Activated CD4-positive, alpha-beta T cell treated with anti-CD3 and anti-CD28 coated beads for 36 hours (primary cell): ENCODE measurements around the gene FAM131A. TPM values are rescaled to one million over a fixed set of nuclear protein-coding genes. Genes with fewer than 3 reads are reported as not detected.

Experiments used
- ATAC-seq: fragments of 200-7000 bp; cut with Tn5 transposase; one replicate; pipeline ENCODE4 v1.10.0; 2021; ENCODE audit warnings: mild to moderate bottlenecking, moderate library complexity
- CTCF ChIA-PET: fragments of 350-600 bp; sonication (Branson Sonifier 250); formaldehyde crosslinking; loops from one replicate; lab custom pipeline; 2021; ENCODE audit warnings: antibody characterized with exemption; lab: Charles Lee
- POLR2A ChIA-PET: fragments of 350-600 bp; sonication (Branson Sonifier 250); formaldehyde crosslinking; loops from one replicate; lab custom pipeline; 2021; ENCODE audit warnings: antibody characterized with exemption, inconsistent platforms; lab: Charles Lee
- DNase-seq: peaks from one replicate; pipeline ENCODE4 v3.0.0-alpha.2; 2020
- H3K27ac Mint-ChIP-seq: one replicate; pipeline ENCODE4 v1.8.0; 2021; ENCODE audit warnings: mixed read lengths
- H3K27me3 Mint-ChIP-seq: one replicate; pipeline ENCODE4 v1.8.0; 2021; ENCODE audit warnings: mixed read lengths
- H3K36me3 Mint-ChIP-seq: one replicate; pipeline ENCODE4 v1.8.0; 2021; ENCODE audit warnings: low read depth, mixed read lengths
- H3K4me1 Mint-ChIP-seq: one replicate; pipeline ENCODE4 v1.8.0; 2021; ENCODE audit warnings: mixed read lengths
- H3K4me3 Mint-ChIP-seq: one replicate; pipeline ENCODE4 v1.8.0; 2021; ENCODE audit warnings: mild to moderate bottlenecking, moderate library complexity, mixed read lengths
- H3K9me3 Mint-ChIP-seq: one replicate; pipeline ENCODE4 v1.8.0; 2021; ENCODE audit warnings: low read depth, mixed read lengths
- intact Hi-C, 2 experiments: fragments of 100-400 bp; cut with DNase I in 1 of 2; cut with micrococcal nuclease in 1 of 2; formaldehyde crosslinking; loops; one replicate each; pipeline versions ENCODE4 v1.14.2 to v1.15.1; 2022 to 2024; cut with DNase I, micrococcal nuclease
- total RNA-seq, 2 experiments: library from RNA; stranded (reverse); gene quantifications; one replicate each; pipeline ENCODE4 v1.2.3, GENCODE V29; 2021

Gene FAM131A
- total RNA-seq, 2 experiments from 2014 or later = 3.7 to 4.5 TPM

DNA sequence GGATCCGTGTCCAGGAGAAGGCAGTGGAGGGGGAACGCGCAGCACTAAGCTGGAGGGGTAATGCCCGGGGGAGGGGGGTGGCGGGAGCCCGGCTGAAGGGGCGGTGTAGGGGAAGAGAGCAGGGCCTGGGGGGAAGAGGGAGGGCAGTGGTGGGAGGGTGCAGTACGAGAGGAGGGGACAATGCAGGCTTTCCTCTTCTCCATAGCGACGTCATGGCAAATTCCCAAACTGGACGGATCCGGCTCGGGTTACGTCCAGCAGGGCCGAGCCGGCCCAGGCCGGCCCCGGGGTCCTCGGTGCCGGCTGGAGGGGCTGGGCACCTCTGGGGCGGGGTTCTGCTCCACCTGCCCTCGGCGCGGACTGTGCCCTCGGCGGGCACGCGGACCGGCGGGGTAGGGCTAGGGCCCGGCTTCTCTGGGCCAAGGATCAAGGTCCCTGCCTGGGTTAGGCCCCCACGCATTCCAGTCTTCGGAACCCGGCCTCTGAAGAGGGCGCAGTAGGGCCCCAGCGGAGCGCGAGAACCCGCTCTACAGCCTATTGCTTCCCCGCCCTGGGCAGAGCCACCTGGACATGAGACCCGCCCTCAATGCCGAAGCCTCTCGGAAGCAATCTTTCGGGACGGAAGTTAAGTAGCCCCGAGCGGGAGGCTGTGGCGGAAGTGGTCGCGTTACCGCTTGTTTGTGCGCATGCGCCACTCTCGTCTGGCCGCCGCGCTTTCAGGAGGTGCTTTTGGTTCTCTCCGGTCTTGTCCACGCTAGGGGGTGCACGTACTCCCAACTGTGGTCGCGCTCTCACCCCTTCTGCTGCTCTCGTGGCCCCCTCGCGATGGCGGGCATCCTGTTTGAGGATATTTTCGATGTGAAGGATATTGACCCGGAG, 25.5 kb downstream of the FAM131A start:
- POLR2A ChIA-PET = interaction anchor here (0.6 kb wide), 1 partner anchor 28 kb away, joined by 4 read pairs; no protein-coding TSS in a partner anchor
- Mint-ChIP-seq H3K27ac (peak overlapping the region; percentile 98), H3K4me3 (peak overlapping the region; percentile 98), H3K4me1 (peaks cover 30% of the 10 kb centered on the region), H3K9me3 (no peaks in the 10 kb centered on the region), H3K36me3 (peaks cover 38% of the 10 kb centered on the region), H3K27me3 (no peaks in the 10 kb centered on the region)
- CTCF ChIA-PET = interaction anchor here (0.7 to 1.8 kb wide), 8 partner anchors 9 to 178 kb away, joined by 3 to 9 read pairs (median 4); partner anchors contain the start of gene FAM131A
- DNase-seq (peak; percentile 97), ATAC-seq (peak; percentile 91)
- intact Hi-C loops = loop anchor here (1.0 to 5.0 kb wide), 13 partner anchors 28 to 919 kb away; partner anchors contain the start of genes ALG3 (in 2 of the 2), EIF4G1 (in 2 of the 2), PSMD2 (in 2 of the 2) and VPS8 (in 2 of the 2)

DNA sequence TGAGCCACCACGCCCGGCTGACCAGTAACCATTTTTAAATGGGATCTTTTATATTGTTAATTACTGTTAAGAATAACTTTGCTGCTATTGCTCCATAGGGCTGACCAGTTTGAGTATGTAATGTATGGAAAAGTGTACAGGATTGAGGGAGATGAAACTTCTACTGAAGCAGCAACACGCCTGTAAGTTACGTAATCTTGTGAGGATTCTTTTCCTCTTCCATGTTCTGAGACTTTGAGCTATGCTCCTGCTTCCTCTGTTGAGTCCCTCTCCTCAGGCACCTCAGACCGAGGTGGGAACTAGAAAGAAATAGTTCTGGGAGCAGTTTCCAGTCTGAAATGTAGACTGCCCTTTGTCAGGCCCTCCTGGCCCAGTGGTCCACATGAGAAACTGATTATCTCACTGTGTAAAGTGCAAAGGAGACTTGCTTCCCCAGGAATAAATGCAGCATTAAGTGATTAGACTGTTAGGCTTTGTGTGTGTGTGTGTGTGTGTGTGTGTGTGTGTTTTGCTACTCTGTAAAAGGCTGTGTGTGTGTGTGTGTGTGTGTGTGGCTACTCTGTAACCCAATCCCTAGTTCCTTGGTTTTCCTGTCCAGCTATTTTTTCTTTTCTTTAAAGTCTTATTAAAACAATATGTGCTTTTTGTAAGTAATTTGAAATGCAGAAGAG, 29.4 kb downstream of the FAM131A start:
- ATAC-seq (no peak), DNase-seq (no peak)
- peaks cover 53% of the 10 kb centered on the region for H3K36me3 Mint-ChIP-seq
- H3K4me1 Mint-ChIP-seq = peaks cover 31% of the 10 kb centered on the region
- no peak overlapping the region for H3K4me3 Mint-ChIP-seq
- intact Hi-C loops = no loop called here
- ChIA-PET CTCF (interaction anchor here (0.7 kb wide), 1 partner anchor 14 kb away, joined by 3 read pairs; no protein-coding TSS in a partner anchor), POLR2A (interaction anchor here (0.7 to 1.1 kb wide), 2 partner anchors 18 to 41 kb away, joined by 3 to 4 read pairs; no protein-coding TSS in a partner anchor)
- H3K27me3 Mint-ChIP-seq = no peaks in the 10 kb centered on the region
- peak overlapping the region; percentile 19 for H3K27ac Mint-ChIP-seq
- H3K9me3 Mint-ChIP-seq = no peaks in the 10 kb centered on the region

DNA sequence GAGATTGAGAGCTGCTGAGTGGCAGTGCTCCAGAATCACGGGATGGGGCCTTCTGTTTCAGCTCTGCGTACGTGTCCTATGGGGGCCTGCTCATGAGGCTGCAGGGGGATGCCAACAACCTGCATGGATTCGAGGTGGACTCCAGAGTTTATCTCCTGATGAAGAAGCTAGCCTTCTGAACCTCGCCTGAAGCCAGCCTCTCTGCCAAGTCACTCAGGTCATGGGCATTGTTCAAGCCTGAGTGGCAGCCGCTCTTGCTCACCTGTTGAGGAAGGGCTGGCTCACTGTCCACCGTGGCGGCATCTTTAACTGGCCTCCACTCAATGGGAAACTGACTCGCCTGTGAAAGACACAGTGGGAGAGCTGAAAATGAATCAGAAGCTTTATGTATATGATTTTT, 30.7 kb downstream of the FAM131A start:
- CTCF ChIA-PET = interaction anchor here (0.6 to 6.3 kb wide), 3 partner anchors 146 to 197 kb away, joined by 3 to 128 read pairs (median 6); no protein-coding TSS in a partner anchor
- POLR2A ChIA-PET = interaction anchor here (0.6 kb wide), 1 partner anchor 25 kb away, joined by 3 read pairs; no protein-coding TSS in a partner anchor
- Mint-ChIP-seq H3K4me1 (peaks cover 32% of the 10 kb centered on the region), H3K27me3 (no peaks in the 10 kb centered on the region), H3K9me3 (no peaks in the 10 kb centered on the region), H3K36me3 (peaks cover 53% of the 10 kb centered on the region), H3K4me3 (no peak overlapping the region), H3K27ac (peak overlapping the region; percentile 7)
- DNase-seq (no peak), ATAC-seq (no peak)
- intact Hi-C loops = no loop called here

DNA sequence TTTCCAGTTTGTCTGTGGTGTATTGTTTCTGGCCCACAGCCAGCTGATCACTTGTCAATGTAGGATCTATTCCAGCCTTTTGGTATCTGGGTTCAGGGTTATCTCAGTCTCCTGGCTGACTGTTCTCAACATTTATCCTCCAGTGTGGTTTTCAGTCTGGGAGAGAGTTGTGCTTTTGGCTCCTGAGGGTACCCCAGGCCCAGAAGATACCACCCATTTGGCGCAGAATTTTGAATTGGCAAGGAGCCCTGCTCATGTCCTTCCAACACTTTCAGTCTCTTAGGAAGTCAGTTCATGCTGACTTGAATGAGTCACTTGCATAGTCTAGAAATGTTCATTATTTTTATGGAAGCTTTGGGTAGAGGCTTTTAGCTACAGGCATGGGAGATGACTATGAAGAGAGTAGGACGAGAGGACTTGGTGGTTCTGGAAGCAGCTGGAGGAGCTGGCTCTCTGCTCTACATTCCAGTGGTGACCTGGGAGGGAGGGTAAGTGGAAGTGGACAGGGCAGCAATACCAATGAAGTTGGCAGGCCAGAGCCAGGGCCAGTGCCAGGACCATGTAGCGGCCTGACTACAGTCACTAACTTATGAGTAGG, 31.3 kb downstream of the FAM131A start:
- CTCF ChIA-PET = interaction anchor here (0.6 to 6.3 kb wide), 4 partner anchors 145 to 396 kb away, joined by 3 to 128 read pairs (median 4); no protein-coding TSS in a partner anchor
- no peak overlapping the region for H3K4me3 Mint-ChIP-seq

DNA sequence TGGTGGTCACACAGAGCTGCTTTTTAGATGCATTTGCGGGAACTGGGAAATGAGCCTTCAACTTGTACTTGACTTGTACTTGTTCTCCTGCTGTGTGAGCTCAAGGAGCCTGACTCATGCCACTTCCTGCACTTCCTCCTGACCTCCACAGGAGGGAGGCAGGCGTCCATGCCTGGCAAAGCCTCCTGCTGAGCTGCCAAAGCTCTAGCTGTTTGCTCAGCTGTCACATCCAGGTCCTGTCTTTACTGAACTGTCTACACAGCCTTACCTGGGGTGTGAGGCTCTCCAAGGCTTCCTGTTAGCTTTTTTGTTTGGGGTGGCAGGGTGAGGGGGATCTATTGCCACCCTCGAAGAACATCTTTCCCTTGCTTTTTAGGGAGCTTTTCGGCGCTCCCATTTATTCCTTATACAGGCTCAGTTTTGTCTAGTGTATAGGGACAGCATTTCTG, 34.2 kb downstream of the FAM131A start:
- peak; percentile 95 for ATAC-seq
- Mint-ChIP-seq H3K9me3 (no peaks in the 10 kb centered on the region), H3K4me1 (peaks cover 16% of the 10 kb centered on the region), H3K36me3 (peaks cover 26% of the 10 kb centered on the region), H3K4me3 (no peak overlapping the region), H3K27me3 (peaks cover 3% of the 10 kb centered on the region), H3K27ac (no peak overlapping the region)
- DNase-seq = peak; percentile 81
- intact Hi-C loops = loop anchor here (1.0 to 5.0 kb wide), 4 partner anchors 46 to 170 kb away; no protein-coding TSS in a partner anchor
- ChIA-PET CTCF (interaction anchor here (0.6 to 6.3 kb wide), 48 partner anchors 8 to 1349 kb away, joined by 3 to 128 read pairs (median 4); partner anchors contain the start of genes ABCC5, CHRD, DVL3 and EPHB3), POLR2A (interaction anchor here (0.7 to 0.8 kb wide), 2 partner anchors 142 to 470 kb away, joined by 3 read pairs; no protein-coding TSS in a partner anchor)

More for the DNA sequence above, 31.3 kb downstream of the FAM131A start:
- no peaks in the 10 kb centered on the region for H3K27me3 Mint-ChIP-seq
- H3K4me1 Mint-ChIP-seq = peaks cover 32% of the 10 kb centered on the region
- DNase-seq (no peak), ATAC-seq (no peak)
- H3K36me3 Mint-ChIP-seq = peaks cover 47% of the 10 kb centered on the region
- POLR2A ChIA-PET = interaction anchor here (0.6 to 0.8 kb wide), 2 partner anchors 26 to 105 kb away, joined by 3 read pairs; no protein-coding TSS in a partner anchor
- H3K27ac Mint-ChIP-seq = peak overlapping the region; percentile 7
- no peaks in the 10 kb centered on the region for H3K9me3 Mint-ChIP-seq
- intact Hi-C loops = no loop called here

DNA sequence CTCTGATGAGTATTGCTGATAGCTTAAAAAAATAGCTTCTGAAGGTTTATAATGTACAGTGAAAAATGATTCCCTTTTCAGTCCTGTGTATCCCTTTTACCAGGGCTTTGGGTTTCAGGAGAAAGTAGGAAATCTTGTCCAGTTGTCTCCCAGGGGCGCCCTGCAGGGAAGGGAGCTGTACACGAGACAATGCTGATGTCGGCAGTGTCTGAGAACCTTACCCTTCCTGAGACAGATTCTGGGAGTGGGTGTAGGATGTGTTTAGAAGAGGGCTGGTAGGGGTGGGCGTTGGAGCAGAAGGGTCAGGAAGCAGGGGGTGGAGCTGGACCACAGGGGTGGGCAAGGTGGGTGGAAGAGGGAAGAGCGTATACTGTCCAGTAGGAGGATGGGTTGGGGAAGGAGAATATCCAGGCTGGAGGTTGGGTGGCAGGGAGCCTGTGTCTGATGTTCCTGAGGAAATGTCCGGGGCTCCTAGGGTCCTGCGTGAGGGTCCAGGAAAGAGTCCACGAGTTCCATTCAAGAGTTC, 35.0 kb downstream of the FAM131A start:
- no peaks in the 10 kb centered on the region for H3K9me3 Mint-ChIP-seq
- H3K4me3 Mint-ChIP-seq = no peak overlapping the region
- H3K27me3 Mint-ChIP-seq = peaks cover 5% of the 10 kb centered on the region
- intact Hi-C loops = loop anchor here in 1 of 2 experiments (5.0 kb wide), 1 partner anchor 95 kb away; no protein-coding TSS in a partner anchor
- no peak for DNase-seq
- no peak overlapping the region for H3K27ac Mint-ChIP-seq
- H3K4me1 Mint-ChIP-seq = peaks cover 11% of the 10 kb centered on the region
- H3K36me3 Mint-ChIP-seq = peaks cover 18% of the 10 kb centered on the region
- POLR2A ChIA-PET = no interaction called here
- CTCF ChIA-PET = interaction anchor here (0.6 to 6.3 kb wide), 38 partner anchors 8 to 488 kb away, joined by 3 to 128 read pairs (median 5); partner anchors contain the start of genes CHRD, EPHB3 and PARL
- ATAC-seq = no peak

DNA sequence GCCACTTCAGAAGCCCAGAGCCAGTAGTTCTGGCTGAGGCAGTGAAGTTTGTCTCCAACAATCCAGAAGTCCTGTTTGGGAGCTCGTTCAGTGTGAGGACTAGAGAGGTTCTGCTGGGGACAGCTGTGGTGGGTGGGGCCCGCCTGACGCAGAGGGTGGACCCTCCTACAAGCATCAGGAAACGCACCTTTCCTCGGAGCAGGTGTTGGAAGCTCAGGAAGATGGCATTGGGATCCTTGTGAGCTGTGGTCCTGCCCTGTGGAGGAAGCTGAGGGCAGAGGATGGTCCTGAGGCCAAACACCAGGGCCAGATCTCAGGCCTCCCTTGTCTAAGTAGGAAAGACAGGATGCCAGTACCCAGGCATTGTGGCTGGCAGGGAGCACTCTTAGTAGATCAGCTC, 35.5 kb downstream of the FAM131A start:
- H3K36me3 Mint-ChIP-seq = peaks cover 14% of the 10 kb centered on the region
- ChIA-PET POLR2A (no interaction called here), CTCF (interaction anchor here (0.6 to 6.3 kb wide), 15 partner anchors 10 to 488 kb away, joined by 3 to 128 read pairs (median 4); partner anchors contain the start of gene PARL)
- H3K9me3 Mint-ChIP-seq = no peaks in the 10 kb centered on the region
- peaks cover 11% of the 10 kb centered on the region for H3K27me3 Mint-ChIP-seq
- intact Hi-C loops = loop anchor here in 1 of 2 experiments (5.0 kb wide), 1 partner anchor 94 kb away; no protein-coding TSS in a partner anchor
- H3K27ac Mint-ChIP-seq = no peak overlapping the region
- H3K4me1 Mint-ChIP-seq = peaks cover 8% of the 10 kb centered on the region
- ATAC-seq = no peak
- no peak overlapping the region for H3K4me3 Mint-ChIP-seq
- DNase-seq = no peak

DNA sequence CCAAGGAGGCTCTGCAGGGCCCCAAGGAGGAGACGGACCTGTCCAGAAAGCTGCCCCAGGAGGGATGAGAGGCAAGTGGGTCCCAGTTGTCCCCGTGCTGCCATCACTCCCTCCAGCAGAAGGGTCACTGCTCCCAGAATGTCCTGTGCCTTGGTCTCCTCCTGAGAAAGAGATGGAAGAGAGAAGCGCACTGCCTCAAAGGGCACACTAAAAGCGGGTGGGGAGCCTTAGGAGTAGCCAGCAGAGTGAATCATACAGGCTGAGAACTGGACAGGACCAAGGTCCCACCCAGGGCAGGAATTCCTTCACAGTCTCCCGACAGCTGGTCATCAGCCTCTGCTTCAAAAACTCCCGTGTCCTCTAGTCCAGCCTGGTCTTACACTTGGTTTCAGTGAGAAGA, 36.0 kb downstream of the FAM131A start:
- H3K9me3 Mint-ChIP-seq = no peaks in the 10 kb centered on the region
- peaks cover 11% of the 10 kb centered on the region for H3K36me3 Mint-ChIP-seq
- ATAC-seq (no peak), DNase-seq (no peak)
- intact Hi-C loops = loop anchor here in 1 of 2 experiments (5.0 kb wide), 1 partner anchor 94 kb away; no protein-coding TSS in a partner anchor
- H3K27ac Mint-ChIP-seq = no peak overlapping the region
- CTCF ChIA-PET = interaction anchor here (0.8 to 6.3 kb wide), 5 partner anchors 18 to 167 kb away, joined by 3 to 128 read pairs (median 7); no protein-coding TSS in a partner anchor
- peaks cover 15% of the 10 kb centered on the region for H3K27me3 Mint-ChIP-seq
- peaks cover 5% of the 10 kb centered on the region for H3K4me1 Mint-ChIP-seq
- no peak overlapping the region for H3K4me3 Mint-ChIP-seq
- POLR2A ChIA-PET = no interaction called here

DNA sequence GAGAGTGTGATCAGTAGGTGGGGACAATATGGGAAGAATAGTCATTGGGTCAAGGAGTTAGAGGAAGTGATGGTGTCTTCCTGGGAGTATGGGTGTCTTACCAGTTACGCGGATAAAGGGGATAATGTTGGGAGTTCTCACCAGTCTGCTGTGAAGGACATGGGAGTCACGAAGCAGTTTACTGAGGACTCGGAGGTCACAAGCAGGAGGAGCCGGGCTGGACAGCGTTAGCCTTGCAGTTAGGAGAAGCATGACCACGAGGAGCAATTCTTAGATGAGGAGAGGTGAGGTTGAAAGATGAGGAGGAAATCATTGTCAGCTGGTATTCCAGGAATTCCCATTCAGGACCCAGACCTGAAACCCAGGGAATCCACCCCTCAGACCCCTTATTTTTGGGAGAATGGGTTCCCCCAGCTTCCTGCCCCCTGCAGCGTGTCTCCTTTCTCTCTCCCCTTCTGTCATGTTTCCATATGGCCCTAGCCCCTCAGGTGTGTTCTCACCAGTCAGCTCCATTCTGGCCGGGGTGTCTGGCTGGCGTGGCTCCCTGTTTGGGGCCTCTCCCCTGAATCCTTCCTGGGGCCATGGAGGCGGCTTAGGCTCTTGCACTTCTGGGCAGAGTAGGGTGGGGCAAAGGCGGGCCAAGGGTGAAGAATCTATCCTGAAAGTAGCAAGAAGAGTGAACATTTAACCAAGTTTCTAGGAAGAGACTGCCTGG, 38.5 kb downstream of the FAM131A start:
- DNase-seq (no peak), ATAC-seq (no peak)
- intact Hi-C loops = no loop called here
- peaks cover 1% of the 10 kb centered on the region for H3K36me3 Mint-ChIP-seq
- no peaks in the 10 kb centered on the region for H3K9me3 Mint-ChIP-seq
- no peak overlapping the region for H3K4me3 Mint-ChIP-seq
- CTCF ChIA-PET = interaction anchor here (1.4 to 1.5 kb wide), 2 partner anchors 138 to 166 kb away, joined by 4 to 5 read pairs; no protein-coding TSS in a partner anchor
- H3K27ac Mint-ChIP-seq = no peak overlapping the region
- POLR2A ChIA-PET = no interaction called here
- peaks cover 27% of the 10 kb centered on the region for H3K27me3 Mint-ChIP-seq
- peaks cover 7% of the 10 kb centered on the region for H3K4me1 Mint-ChIP-seq
